GM10266 (cell line): Measurements from ENCODE around the gene COP1.

Experiments used
- DNase-seq: peaks from one replicate; pipeline ENCODE4 v3.0.0; 2012; ENCODE audit errors: extremely low spot score
- TF ChIP-seq, protein P1 (sequence below): IDR thresholded peaks from 2 replicates; pipeline ENCODE4 v1.5.1; 2012; ENCODE audit warnings: mild to moderate bottlenecking, low read depth; ENCODE audit not compliant: control insufficient read depth, insufficient read depth; ENCODE audit errors: missing control alignments

COP1 gene

DNA sequence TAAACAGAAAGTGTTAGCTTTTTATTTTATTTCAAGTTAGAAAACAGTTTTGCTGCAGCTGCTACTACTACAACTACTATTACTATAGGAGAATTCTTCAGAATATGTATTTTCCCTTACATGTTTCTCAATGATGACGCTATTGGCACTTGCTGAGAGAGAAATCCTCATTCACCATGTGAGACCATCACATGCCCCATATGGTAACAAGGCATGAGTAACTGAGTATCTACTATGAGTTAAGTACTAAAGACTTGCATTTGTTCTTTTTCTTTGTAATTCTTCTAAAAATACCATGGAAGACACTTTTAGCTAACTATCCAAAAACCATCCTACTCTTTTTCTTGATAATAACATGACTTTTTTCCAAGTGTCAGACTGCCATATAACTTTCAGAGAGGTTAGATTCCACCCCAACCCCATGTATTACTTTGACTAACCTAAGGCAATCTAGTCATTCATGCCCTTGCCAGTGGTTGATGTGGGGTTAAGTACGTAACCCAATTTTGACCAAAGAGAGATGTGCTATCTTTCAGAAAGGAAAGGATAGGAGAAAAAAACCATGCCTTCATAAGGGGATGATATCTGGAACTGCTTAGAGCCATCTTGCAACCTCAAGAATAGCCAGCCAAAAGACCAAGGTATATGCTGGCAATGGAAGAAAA lies 42.9 kb downstream of the COP1 start:
- TF ChIP-seq, protein P1, sequence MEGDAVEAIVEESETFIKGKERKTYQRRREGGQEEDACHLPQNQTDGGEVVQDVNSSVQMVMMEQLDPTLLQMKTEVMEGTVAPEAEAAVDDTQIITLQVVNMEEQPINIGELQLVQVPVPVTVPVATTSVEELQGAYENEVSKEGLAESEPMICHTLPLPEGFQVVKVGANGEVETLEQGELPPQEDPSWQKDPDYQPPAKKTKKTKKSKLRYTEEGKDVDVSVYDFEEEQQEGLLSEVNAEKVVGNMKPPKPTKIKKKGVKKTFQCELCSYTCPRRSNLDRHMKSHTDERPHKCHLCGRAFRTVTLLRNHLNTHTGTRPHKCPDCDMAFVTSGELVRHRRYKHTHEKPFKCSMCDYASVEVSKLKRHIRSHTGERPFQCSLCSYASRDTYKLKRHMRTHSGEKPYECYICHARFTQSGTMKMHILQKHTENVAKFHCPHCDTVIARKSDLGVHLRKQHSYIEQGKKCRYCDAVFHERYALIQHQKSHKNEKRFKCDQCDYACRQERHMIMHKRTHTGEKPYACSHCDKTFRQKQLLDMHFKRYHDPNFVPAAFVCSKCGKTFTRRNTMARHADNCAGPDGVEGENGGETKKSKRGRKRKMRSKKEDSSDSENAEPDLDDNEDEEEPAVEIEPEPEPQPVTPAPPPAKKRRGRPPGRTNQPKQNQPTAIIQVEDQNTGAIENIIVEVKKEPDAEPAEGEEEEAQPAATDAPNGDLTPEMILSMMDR, result no peak
- no peak for DNase-seq

DNA sequence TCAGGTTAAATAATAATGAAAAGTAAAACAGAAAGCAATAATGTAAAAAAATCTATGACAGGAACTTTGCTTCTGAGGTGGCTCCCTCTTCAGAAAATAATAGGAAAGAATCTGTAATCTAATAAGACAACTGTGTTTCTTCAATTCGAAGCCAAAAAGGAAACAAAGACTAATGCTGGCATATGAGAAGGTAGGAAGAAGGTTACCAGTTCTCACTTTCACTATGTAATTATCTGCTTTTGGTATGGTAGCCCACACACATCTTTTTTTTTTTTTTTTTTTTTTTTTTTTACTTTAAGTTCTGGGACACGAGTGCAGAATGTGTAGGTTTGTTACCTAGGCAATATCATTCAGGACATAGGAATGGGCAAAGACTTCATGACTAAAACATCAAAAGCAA lies 47.1 kb downstream of the COP1 start:
- TF ChIP-seq, protein P1, result no peak
- no peak for DNase-seq

DNA sequence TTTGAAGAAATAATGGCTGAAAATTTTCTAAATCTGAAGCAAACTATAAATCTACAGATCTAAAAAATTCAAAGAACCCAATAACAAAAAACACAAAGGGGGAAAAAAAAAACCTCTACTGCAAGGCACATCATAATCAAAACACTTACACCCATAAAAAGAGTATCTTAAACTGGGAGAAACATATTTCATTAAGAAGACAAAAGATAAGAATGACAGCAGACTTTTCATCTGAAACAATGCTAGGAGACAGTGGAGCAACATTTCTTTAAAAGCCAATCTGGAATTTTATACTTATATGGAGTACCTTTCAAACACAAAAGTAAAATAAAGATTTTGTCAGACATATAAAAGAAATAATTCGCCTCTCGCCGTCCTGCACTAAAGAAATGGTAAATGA lies 49.1 kb downstream of the COP1 start:
- DNase-seq, result no peak
- TF ChIP-seq, protein P1, result no peak

DNA sequence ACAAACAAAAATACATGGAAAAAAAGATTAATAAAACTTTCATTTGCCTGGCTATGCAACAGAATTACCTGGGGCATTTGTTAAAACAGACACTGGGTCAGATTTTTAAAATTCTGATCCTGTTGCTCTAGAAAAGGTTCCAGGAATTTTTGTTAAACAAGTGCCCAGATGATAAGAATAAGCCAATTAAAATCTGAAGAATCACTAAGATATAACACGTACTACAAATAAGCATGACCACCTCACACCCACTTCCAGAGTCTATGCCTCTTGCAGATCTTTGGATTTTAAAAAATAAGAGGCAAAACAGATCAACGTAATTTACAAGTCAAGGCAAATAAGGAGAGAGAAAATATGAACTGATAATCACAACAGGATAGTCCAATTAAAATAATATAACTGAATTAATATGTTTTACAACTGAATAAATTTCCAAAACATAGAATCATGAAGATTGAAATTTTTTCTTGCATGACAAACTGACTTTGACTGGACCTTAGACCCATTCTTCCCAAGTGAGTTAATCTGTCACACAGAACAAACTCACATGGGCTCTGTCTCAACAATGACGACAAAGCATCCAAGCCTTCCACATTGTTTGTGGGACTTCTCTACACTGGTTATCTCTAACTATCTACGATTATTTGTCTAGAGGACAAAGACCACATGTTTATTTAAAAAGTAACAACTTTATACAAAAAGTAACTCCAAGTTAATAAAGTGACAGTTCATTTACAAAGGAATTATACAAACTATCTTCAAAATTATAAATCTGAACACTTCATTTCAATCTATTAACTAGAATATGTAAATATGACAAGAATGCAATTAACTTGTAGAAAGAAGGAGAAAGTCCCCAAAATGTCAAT lies 56.9 kb downstream of the COP1 start:
- no peak for DNase-seq
- TF ChIP-seq, protein P1, result no peak

DNA sequence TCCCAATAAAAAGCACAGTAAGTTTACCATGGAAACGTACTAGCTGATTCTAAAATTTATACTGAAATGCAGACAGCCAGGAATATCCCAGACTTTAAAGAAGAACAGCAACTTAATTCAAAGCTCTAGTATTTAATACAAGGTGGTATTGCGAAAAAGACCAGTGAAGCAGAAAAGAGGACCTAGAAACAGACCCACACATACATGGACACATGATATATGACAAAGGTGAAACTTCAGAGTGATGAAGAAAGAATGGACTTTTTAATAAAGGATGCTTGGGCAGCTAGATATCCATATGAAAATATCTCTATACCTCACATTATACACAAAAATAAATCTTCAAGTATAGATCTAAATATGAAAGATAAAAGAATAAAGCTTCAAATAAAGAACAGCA lies 62.6 kb downstream of the COP1 start:
- no peak for DNase-seq
- TF ChIP-seq, protein P1, result no peak

DNA sequence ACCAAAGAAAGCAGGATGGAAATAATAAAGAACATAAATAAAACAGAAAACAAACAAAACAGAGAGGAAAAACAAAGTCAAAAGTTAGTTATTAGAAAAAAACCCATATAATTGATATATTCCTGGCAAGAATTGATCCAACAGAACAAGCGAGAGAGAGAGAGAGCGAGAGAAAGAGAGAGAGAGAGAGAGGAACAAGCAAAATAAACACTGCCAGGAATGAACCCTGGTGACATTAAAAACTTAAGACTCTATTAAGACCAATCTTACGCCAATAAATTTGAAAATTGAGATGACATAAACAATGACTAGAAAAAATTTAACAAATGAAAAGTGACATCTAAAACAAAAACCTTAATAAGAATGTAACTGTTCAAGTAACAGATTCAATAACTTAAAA lies 64.1 kb downstream of the COP1 start:
- DNase-seq, result no peak
- TF ChIP-seq, protein P1, result no peak

DNA sequence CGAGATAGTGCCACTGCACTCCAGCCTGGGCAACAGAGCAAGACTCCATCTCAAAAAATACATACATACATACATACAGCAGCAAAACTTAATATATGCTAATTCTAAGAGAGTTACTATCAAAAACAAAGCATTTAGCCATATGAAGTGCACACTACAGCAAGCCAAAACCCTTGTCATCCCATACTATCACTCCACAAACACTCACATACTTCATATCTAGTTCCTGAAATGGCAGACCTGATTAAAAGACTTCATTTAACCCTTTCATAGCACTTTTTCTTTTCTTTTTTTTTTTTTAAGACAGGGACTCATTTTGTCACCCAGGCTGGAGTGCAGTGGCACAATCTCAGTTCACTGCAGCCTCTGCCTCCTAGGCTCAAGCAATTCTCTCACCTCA lies 65.6 kb downstream of the COP1 start:
- no peak for DNase-seq
- TF ChIP-seq, protein P1, result no peak
